ENCODE results near the gene CYP1B1.

The CYP1B1 gene

DNA sequence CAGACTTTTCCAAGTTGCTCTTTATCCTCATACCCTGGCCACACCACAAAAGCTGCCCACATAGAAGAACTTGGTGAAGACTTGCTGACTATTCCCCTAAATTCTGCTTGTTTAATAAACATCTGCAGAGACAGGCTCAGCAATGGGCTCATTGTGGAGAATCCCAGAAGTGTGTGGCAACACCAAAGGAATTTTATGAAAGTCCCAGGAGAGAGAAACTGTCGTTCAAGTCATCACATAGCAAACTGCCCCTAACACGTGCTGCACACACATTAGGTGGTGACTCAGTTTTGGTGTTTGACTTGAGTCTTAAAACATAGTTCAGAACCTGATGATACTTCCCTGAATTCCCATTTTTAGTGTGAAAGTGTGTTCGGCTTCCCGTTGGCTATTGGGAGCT is 38.6 kb downstream of the CYP1B1 start:
- no peak for TF ChIP-seq TAF1 (IDR thresholded peaks at IDR 0.05; ENCODE audit: borderline replicate concordance, insufficient read depth, low read length)
- TF ChIP-seq, protein P1, sequence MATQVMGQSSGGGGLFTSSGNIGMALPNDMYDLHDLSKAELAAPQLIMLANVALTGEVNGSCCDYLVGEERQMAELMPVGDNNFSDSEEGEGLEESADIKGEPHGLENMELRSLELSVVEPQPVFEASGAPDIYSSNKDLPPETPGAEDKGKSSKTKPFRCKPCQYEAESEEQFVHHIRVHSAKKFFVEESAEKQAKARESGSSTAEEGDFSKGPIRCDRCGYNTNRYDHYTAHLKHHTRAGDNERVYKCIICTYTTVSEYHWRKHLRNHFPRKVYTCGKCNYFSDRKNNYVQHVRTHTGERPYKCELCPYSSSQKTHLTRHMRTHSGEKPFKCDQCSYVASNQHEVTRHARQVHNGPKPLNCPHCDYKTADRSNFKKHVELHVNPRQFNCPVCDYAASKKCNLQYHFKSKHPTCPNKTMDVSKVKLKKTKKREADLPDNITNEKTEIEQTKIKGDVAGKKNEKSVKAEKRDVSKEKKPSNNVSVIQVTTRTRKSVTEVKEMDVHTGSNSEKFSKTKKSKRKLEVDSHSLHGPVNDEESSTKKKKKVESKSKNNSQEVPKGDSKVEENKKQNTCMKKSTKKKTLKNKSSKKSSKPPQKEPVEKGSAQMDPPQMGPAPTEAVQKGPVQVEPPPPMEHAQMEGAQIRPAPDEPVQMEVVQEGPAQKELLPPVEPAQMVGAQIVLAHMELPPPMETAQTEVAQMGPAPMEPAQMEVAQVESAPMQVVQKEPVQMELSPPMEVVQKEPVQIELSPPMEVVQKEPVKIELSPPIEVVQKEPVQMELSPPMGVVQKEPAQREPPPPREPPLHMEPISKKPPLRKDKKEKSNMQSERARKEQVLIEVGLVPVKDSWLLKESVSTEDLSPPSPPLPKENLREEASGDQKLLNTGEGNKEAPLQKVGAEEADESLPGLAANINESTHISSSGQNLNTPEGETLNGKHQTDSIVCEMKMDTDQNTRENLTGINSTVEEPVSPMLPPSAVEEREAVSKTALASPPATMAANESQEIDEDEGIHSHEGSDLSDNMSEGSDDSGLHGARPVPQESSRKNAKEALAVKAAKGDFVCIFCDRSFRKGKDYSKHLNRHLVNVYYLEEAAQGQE (IDR thresholded peaks at IDR 0.05; ENCODE audit: insufficient read depth in 1 of 2, low read depth in 2 of 2, low read length in 2 of 2), result no peak

DNA sequence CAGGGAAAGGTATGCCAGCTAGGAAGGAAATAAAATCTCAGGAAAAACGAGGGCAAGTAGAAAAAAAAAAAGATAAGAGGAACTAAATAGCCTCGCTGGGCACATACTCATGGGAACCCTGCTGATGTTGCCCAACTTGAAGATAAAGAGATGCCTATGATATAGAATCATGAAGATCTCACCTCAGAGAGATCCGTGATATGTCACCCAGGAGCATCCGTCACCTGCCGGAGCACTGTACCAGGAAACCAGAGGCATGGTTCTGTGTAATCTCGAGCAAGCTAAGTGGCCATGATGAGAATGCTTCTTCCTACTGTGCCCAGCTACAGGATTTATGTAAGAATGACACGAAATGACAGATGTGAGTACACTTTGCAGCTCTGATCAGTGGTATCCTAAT is 40.0 kb downstream of the CYP1B1 start:
- TF ChIP-seq POLR2AphosphoS5 (IDR thresholded peaks at IDR 0.05; ENCODE audit: low read depth, low read length) (no peak), SIN3A (IDR thresholded peaks at IDR 0.05; ENCODE audit: borderline replicate concordance, insufficient read depth, low read length) (no peak), FOXP2 (optimal IDR thresholded peaks at IDR 0.05; ENCODE audit: borderline replicate concordance, extremely low read depth, extremely low read length, insufficient read depth) (no peak)
- TF ChIP-seq, protein P1 (IDR thresholded peaks at IDR 0.05; ENCODE audit: insufficient read depth in 1 of 2, low read depth in 2 of 2, low read length in 2 of 2), result no peak

DNA sequence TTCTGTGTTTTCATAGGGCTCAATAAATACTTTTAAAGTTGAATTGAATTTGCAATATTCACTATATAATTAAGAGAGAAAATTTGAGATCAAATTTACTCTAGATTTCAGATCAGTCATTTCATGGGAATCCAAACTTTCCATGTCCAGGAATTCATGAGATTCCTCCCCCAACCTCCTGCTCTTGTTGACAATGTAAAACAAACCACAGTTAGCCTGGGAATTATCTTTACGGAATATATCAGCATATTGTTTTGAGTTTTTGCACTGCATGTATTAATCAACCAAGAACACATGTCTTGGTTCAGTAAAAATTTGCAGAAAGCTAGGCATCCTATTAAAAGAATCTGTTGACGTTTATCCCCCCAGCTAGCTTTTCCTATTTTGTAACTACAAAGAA is 42.3 kb downstream of the CYP1B1 start:
- TF ChIP-seq SIN3A (IDR thresholded peaks at IDR 0.05; ENCODE audit: borderline replicate concordance, insufficient read depth, low read length) (no peak), FOXP2 (optimal IDR thresholded peaks at IDR 0.05; ENCODE audit: borderline replicate concordance, extremely low read depth, extremely low read length, insufficient read depth) (no peak), TAF1 (IDR thresholded peaks at IDR 0.05; ENCODE audit: borderline replicate concordance, insufficient read depth, low read length) (no peak), POLR2AphosphoS5 (IDR thresholded peaks at IDR 0.05; ENCODE audit: low read depth, low read length) (no peak)
- TF ChIP-seq, protein P1 (IDR thresholded peaks at IDR 0.05; ENCODE audit: insufficient read depth in 1 of 2, low read depth in 2 of 2, low read length in 2 of 2), result no peak

DNA sequence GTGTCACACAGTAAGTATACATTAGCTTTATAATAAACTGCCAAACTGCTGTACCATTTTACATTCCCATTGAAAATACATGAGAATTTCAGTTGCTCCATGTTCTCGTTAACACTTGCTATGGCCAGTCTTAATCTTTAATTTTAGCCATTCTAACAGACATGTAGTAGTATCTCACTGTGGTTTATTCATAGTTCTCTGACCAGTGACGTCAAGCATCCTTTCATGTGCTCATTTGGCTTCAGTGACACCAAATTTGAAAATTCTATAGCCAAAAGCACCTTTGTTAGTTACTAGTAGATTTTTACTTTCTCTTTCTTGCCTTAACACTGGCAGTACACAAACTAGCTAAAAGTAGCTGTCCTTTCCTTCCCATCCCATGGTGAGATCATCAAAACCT is 43.0 kb downstream of the CYP1B1 start:
- no peak for TF ChIP-seq FOXP2 (optimal IDR thresholded peaks at IDR 0.05; ENCODE audit: borderline replicate concordance, extremely low read depth, extremely low read length, insufficient read depth)
- TF ChIP-seq, protein P1 (IDR thresholded peaks at IDR 0.05; ENCODE audit: insufficient read depth in 1 of 2, low read depth in 2 of 2, low read length in 2 of 2), result no peak
- no peak for TF ChIP-seq POLR2AphosphoS5 (IDR thresholded peaks at IDR 0.05; ENCODE audit: low read depth, low read length)
- no peak for TF ChIP-seq TAF1 (IDR thresholded peaks at IDR 0.05; ENCODE audit: borderline replicate concordance, insufficient read depth, low read length)
- no peak for TF ChIP-seq SIN3A (IDR thresholded peaks at IDR 0.05; ENCODE audit: borderline replicate concordance, insufficient read depth, low read length)

DNA sequence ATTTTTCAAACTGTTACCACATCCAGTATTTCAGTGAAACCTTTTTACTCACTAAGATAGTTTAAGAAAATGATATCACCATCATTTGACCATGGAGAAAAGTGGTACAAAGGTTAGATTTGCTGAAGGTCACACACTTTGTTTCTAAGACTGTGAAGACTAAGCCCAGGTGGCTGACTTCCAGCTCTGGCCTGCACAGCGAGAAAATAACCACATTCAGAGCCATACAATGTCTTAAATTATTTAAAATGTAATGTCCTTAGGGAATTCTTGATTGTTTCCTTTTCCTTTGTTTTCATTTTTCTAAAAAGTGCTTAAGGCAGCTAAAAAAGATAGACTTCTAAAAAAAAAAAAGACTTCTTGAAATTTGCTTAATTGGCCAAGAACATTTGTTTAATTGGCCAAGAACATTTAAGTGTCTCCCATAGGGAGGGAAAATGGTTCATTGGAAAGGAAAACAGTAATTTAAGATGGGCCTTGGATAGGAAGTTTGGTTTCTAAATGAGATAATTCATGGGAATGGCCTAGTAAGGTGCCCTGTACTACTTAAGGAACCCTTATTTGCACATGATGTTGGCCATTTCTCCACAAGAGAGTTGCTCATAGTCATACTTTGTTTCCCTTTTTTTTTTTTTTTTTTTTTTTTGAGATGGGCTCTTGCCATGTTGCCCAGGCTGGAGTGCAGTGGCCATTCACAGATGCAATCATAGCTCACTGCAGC is 45.2 kb downstream of the CYP1B1 start:
- TF ChIP-seq POLR2AphosphoS5 (IDR thresholded peaks at IDR 0.05; ENCODE audit: low read depth, low read length), result no peak
- TF ChIP-seq SIN3A (IDR thresholded peaks at IDR 0.05; ENCODE audit: borderline replicate concordance, insufficient read depth, low read length), result no peak
- no peak for TF ChIP-seq FOXP2 (optimal IDR thresholded peaks at IDR 0.05; ENCODE audit: borderline replicate concordance, extremely low read depth, extremely low read length, insufficient read depth)
- TF ChIP-seq TAF1 (IDR thresholded peaks at IDR 0.05; ENCODE audit: borderline replicate concordance, insufficient read depth, low read length), result no peak
- TF ChIP-seq, protein P1 (IDR thresholded peaks at IDR 0.05; ENCODE audit: insufficient read depth in 1 of 2, low read depth in 2 of 2, low read length in 2 of 2), result no peak
